Measurements from ENCODE around the gene ZC3HAV1L. TPM values are rescaled to one million over a fixed set of nuclear protein-coding genes. Genes with fewer than 3 reads are reported as not detected.
"Not testable (repeated sequence)": the region's sequence is repeated elsewhere in the genome, so short reads cannot be mapped to it uniquely, and the experiment has no call there.

The ZC3HAV1L gene
- total RNA-seq, 1 donor from 2014 or later: 5.7 TPM

GRCh38 chr7:139055674-139056073, 19.8 kb upstream of the ZC3HAV1L start:
- FAIRE-seq (no peak), DNase-seq (ENCODE audit: low spot score in 2 of 2) (no peak)

GRCh38 chr7:139054656-139055055, 18.8 kb upstream of the ZC3HAV1L start:
- not testable (repeated sequence) for FAIRE-seq; DNase-seq (ENCODE audit: low spot score in 2 of 2)

- FAIRE-seq (no peak), DNase-seq (ENCODE audit: low spot score in 2 of 2) (no peak)
Observed at GRCh38 chr7:139054101-139054500, 18.3 kb upstream of the ZC3HAV1L start.

- DNase-seq (ENCODE audit: low spot score in 2 of 2): no peak
- FAIRE-seq: no peak
Observed at GRCh38 chr7:139051655-139052054, 15.8 kb upstream of the ZC3HAV1L start.

GRCh38 chr7:139049936-139050335, 14.1 kb upstream of the ZC3HAV1L start:
- DNase-seq (ENCODE audit: low spot score in 2 of 2) (no peak), FAIRE-seq (no peak)

- DNase-seq (ENCODE audit: low spot score in 2 of 2) (no peak), FAIRE-seq (no peak)
Observed at GRCh38 chr7:139049111-139049510, 13.3 kb upstream of the ZC3HAV1L start.

GRCh38 chr7:139047970-139048369, 12.1 kb upstream of the ZC3HAV1L start:
- DNase-seq (ENCODE audit: low spot score in 2 of 2) (no peak), FAIRE-seq (no peak)

- FAIRE-seq: no peak
- DNase-seq (ENCODE audit: low spot score in 2 of 2): no peak
Observed at GRCh38 chr7:139046143-139046542, 10.3 kb upstream of the ZC3HAV1L start.

- DNase-seq (ENCODE audit: low spot score in 2 of 2): no peak
- no peak for FAIRE-seq
Observed at GRCh38 chr7:139044813-139045794, 9.3 kb upstream of the ZC3HAV1L start.

- no peak for DNase-seq (ENCODE audit: low spot score in 2 of 2)
- FAIRE-seq: no peak
Observed at GRCh38 chr7:139043823-139044812, 8.3 kb upstream of the ZC3HAV1L start.

GRCh38 chr7:139041378-139042085, 5.7 kb upstream of the ZC3HAV1L start:
- FAIRE-seq (no peak), DNase-seq (ENCODE audit: low spot score in 2 of 2) (no peak)

- FAIRE-seq (no peak), DNase-seq (ENCODE audit: low spot score in 2 of 2) (no peak)
Observed at GRCh38 chr7:139038691-139039090, 2.8 kb upstream of the ZC3HAV1L start.

GRCh38 chr7:139036901-139037300, 1.1 kb upstream of the ZC3HAV1L start:
- no peak for FAIRE-seq

GRCh38 chr7:139034855-139035585, 822 bp downstream of the ZC3HAV1L start:
- no peak for DNase-seq (ENCODE audit: low spot score in 2 of 2)
- FAIRE-seq: no peak

More at GRCh38 chr7:139036901-139037300, 1.1 kb upstream of the ZC3HAV1L start:
- DNase-seq (ENCODE audit: low spot score in 2 of 2): no peak

- FAIRE-seq (no peak), DNase-seq (ENCODE audit: low spot score in 2 of 2) (no peak)
Observed at GRCh38 chr7:139034336-139034735, 1.5 kb downstream of the ZC3HAV1L start.

GRCh38 chr7:139033346-139034114, 2.3 kb downstream of the ZC3HAV1L start:
- no peak for DNase-seq (ENCODE audit: low spot score in 2 of 2)
- FAIRE-seq: no peak

GRCh38 chr7:139032473-139032872, 3.4 kb downstream of the ZC3HAV1L start:
- FAIRE-seq (no peak), DNase-seq (ENCODE audit: low spot score in 2 of 2) (no peak)

- FAIRE-seq (no peak), DNase-seq (ENCODE audit: low spot score in 2 of 2) (no peak)
Observed at GRCh38 chr7:139029353-139029752, 6.5 kb downstream of the ZC3HAV1L start.

GRCh38 chr7:139026551-139026950, 9.3 kb downstream of the ZC3HAV1L start:
- FAIRE-seq (no peak), DNase-seq (ENCODE audit: low spot score in 2 of 2) (no peak)
